GF-D8 (cell line): ENCODE results near the gene AHRR.
"Not testable (repeated sequence)": the region's sequence is repeated elsewhere in the genome, so short reads cannot be mapped to it uniquely, and the experiment has no call there.

Source experiments
- DNase-seq: peaks from one replicate; lab custom pipeline; 2025; lab: John Stamatoyannopoulos, UW

The AHRR gene

DNA sequence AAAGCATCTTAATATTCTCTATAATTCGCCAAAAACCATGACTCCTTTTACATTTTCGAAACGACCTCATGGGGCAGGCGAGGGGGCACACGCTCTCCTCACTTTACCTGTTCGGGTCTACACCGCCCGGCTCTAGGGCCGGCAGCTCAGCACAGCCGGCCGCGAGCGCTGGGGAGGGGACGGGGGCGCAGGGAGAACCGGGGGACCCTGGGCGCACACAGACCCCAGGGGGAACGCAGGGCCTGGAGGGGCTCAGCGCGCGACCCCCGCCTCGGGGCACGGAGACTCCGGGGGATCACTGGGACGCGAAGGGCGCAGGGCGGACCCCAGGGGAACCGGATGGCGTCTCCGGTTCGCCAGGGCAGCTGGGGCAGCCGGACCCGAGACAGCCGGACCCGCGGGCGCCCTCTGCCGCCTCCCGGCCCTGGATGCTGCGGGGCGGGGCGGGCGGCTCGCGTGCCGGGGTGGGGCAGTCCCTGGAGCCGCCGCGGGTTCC lies at the start of gene AHRR:
Gene AHRR, plus strand, starts transcription at position 485 of the 496 bp plus-strand sequence. CDS start 22,189 bp downstream, outside the sequence.
- DNase-seq, result no peak

DNA sequence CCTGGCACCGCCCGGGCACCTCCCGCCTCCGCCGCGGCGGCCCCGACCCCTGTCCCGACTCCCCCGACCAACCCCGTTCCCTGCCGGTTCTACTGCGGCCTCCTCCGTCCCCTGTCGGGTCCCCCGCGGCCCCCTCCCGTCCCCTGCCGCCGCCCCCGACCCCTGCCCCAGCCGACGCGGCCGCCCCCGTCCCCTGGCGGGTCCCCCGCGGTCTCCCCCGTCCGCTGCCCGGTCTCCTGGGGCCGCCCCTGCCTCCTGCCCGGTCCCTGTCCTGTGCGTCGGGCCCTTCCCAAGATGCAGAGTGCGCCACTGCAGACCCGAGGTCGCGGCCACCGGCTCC lies 49.7 kb upstream of the AHRR start:
- not testable (repeated sequence) for DNase-seq

GRCh38 chr5:273091-273490 lies 48.4 kb upstream of the AHRR start:
- DNase-seq, result not testable (repeated sequence)

DNA sequence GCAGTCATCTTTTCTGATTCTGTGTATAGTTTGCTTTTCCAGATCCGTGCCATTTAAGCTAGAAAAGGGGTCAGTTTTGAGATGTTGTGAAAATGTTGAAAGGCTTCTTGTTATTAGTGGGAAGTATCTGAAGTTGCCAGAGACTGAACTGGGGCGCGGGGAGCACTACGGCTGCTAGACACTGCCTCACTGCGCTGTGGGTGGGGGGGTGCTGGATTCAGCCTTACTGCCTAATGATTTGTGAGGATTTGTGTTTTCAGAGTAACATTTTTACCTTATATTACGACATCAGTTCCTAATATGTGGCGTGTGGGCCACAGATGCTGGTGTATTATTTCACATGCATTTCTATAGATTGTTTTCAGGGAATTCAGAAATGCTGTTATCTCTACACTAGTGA lies 48.0 kb upstream of the AHRR start:
- DNase-seq, result not testable (repeated sequence)

DNA sequence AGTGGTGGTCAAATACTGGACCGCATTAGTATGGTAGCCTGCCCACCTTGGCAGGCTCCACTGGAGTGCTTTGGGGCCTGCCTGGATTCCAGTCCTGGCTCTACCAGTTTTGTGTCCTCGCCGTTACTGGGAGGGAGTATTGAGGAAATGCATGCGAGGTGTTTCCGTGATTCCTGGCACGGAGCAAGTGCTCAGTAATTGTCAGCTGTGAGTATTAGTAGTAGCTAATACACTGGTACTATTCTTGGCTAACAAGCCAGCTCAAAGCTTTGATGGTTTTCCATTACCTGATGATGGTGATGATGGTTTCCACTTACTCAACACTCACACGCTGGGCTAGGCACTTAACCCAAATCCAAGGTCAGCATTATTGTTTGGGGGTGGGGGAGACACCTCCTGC lies 47.2 kb upstream of the AHRR start:
- DNase-seq, result not testable (repeated sequence)

- DNase-seq, result no peak
Measured at GRCh38 chr5:278646-279045, 42.9 kb upstream of the AHRR start.

DNA sequence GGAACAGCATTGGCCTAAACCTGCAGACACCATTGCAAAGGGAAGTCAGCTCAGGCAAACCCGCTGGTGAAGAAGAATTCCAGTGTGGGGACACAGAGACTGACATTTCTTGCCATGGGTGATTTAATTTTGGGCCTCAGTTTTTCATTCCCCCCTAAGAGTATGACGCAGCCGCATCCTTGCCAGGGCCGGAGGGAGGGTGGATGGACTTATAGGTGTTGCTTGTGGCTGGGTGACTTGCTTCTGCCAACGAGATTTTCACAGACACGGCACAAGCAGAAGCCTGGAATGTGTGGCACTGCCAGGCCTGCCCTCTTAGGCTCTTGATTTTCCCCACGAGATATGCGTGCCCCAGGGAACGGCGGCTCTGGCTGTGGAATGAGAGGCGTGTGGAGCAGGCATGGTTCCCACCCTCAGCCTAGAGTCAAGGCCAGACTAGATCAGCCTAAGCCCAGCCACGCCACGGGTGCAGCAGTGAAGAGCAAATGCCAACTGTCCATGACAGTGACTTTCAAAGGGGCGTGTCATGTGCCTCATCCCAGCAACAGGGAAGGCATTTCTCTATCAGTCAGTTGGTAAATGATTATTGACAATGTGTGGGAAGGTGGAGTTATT lies 42.4 kb upstream of the AHRR start:
- DNase-seq, result not testable (repeated sequence)

DNA sequence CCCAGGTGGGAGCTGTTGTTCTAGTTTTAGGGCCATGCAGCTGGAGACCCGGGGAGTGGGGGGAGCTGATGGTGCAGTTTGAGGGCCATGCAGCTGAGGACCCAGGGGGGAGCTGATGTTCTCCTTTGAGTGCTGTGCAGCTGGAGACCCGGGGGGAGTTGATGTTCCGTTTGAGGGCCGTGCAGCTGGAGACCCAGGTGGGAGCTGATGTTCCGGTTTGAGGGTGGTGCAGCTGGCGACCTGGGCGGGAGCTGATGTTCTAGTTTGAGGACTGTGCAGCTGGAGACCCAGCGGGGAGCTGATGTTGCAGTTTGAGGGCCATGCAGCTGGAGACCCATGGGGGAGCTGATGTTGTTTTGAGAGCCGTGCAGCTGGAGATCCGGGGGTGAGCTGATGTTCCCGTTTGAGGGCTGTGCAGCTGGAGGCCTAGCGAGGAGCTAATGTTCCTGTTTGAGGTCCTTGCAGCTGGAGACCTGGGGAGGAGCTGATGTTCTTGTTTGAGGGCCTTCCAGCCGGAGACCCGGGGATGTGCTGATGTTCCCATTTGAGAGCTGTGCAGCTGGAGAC lies 35.4 kb upstream of the AHRR start:
- no peak for DNase-seq

GRCh38 chr5:290200-290599 lies 31.3 kb upstream of the AHRR start:
- DNase-seq, result not testable (repeated sequence)

DNA sequence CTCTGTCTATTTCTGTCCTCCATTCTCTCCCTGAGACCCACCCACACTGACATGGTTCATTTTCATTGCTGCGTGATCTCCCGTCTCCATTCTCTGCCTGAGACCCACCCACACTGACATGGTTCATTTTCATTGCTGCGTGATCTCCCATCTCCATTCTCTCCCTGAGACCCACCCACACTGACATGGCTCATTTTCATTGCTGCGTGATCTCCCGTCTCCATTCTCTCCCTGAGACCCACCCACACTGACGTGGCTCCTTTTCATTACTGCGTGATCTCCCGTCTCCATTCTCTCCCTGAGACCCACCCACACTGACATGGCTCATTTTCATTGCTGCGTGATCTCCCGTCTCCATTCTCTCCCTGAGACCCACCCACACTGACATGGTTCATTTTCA lies 30.2 kb upstream of the AHRR start:
- DNase-seq, result not testable (repeated sequence)

GRCh38 chr5:294788-295187 lies 26.7 kb upstream of the AHRR start:
- DNase-seq, result not testable (repeated sequence)

DNA sequence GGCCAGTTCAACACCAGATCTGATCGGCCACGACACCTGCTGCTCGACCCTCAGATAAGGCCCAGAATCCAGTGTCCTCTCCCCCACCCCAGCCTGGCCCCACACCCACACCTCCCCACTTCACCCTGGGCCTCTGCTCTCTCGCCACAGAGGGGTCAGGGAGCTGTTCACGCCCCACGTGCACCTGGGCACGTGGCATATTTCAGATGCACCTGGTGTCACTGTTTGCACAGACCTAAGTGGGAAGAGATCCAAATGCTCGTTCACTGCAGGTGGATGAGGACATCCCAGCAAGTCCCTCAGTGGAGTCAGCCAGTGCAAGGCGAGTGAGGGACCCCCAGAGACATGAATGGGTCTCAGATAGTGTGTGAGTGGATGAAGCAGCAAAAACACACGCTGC lies 25.3 kb upstream of the AHRR start:
- not testable (repeated sequence) for DNase-seq

DNA sequence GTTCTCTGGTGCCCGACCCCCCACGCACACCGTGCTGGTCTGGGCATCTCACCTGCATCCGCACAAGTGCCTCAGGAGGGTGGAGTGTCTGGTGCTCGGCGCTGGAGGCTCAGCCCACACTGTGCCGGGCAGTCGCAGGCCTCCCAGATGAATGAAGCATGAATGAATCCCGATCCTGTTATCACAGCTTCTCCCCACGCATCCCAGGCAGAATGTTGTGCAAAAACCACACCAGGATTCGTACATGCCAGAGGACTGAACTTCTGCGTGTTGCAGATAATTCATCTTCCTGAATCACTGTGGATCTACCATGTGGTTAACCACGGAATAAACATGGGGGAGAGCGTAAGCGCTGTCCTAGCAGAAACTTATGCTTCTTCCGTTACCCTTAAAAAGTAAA lies 24.6 kb upstream of the AHRR start:
- peak; percentile 15 for DNase-seq

DNA sequence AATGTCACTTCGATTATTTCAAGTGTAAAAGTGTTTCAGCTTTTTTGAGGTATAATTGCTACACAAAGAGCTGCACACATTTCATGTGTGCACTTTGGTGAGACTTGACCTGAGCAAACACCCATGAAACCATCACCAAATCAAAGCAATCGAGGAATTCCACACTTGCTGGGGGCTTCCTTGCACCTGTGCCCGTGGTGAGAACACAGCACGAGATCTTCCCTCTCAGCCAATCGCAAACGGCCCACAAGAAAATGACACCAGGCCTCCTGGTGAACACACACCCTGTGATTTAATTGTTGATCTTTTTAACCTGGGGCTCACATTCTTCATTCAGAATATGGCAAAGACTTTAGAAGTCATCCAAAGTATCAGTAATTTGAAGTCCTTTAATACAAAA lies 24.1 kb upstream of the AHRR start:
- not testable (repeated sequence) for DNase-seq

DNA sequence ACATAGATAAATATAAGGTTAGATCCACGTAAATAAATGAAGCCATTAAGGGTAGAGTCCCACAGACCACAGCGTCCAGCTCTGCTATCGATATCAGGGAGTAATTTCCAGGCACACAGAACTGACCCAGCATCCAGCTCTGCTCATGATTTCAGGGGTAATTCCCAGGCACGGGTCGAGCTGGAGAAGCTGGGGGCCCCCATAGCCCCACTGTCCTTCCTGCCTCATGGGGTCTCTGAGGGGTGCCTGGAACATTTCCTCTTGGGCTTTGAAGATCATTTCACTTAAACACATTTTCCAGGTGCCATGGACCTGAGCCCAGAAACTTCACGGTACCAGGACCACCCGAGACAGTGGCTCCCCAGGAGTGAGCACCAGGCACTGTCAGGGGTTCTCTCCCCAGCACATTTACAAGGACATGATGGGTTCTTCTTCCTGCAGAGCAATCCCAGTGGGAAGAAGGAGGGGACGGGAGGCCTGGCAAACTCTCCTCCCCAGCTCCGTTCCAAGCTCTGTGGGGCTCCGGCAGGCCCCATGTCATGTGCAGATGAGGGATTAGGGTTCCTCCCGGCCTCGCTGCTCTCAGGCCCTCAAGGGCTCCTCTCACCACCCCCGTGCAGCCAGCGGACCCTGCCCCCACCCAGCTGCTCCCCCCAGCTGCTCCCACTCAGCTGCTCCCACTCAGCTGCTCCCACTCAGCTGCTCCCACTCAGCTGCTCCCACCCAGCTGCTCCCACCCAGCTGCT lies 23.4 kb upstream of the AHRR start:
- DNase-seq, result not testable (repeated sequence)

GRCh38 chr5:298737-299125 lies 22.8 kb upstream of the AHRR start:
- DNase-seq, result no peak

- not testable (repeated sequence) for DNase-seq
Measured at GRCh38 chr5:299921-300320, 21.6 kb upstream of the AHRR start.

DNA sequence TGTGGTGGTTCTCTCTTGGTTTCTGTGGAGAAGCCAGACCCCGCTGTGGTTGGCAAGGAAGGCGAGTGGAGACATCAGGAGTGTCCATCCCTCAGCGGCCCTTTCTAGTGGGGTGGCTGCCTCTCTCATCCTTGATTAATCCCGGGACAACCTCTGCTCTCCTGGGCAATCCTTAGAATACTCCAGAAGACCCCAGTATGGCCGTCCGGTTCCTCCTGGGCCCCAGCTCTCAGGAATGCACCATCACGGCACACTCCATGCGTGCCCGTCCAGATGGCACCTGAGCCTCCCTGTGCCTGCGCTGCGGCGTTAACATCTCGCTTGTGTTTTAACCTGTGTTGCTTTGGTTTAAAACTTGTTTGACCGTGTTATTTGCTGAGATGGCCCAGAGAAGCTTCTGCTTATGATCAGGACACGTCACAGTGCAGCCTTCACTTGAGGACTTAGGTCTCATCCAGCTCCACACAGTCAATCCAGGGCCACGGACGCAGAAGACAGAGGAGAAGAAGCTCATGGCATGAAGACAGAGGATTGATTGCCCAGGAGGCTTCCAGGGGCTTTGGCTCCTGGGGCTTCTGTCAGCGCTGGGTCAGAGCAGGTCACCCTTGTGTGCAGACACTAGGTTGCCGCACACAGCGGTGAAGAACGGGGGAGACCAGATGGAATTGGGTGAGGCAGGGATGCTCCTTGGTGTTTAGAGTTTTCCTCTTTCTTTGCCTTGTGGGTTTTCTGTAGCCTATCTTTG lies 20.7 kb upstream of the AHRR start:
- not testable (repeated sequence) for DNase-seq

- DNase-seq, result not testable (repeated sequence)
Measured at GRCh38 chr5:302416-302815, 19.1 kb upstream of the AHRR start.

GRCh38 chr5:302966-303365 lies 18.5 kb upstream of the AHRR start:
- DNase-seq, result no peak

DNA sequence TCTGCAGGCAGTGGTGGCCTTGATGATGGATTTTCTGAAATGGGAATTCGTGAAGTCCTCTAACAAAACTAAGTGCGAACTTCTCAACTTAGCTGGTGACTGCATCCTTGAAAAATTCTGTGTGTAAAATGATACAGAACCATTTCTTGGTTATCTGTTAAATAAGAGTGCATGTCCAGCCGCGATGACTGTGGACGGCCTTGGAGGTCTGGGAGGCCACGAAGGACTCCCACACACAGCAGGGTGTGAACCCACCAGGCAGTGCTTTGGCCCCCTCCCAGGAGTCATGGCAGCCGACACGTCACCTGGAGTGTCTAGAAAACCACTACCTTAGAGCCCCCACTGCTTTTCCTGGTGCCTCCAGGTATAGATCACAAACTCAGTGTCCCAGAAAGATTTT lies 17.8 kb upstream of the AHRR start:
- not testable (repeated sequence) for DNase-seq

DNA sequence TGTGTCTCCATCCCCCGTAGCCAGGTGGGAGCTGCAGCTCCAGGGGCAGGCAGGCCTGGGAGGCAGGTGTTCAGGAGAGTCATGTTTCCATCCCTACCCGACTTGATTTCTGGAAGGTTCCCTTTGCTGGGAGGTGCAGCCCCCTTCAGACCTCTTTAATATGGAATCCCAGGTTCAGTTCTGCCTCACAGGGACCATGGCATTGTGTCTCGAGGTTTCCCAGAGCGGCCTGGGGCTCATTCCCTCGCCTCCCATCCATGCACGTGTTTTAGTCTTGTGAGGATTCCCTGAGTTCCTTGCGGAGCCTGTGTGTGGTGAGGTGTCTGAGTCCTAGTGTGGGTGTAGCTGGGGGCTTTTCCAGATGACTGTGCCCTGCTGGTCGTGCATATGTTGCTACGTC lies 16.5 kb upstream of the AHRR start:
- no peak for DNase-seq

GRCh38 chr5:305459-305858 lies 16.1 kb upstream of the AHRR start:
- DNase-seq, result no peak
